ENCODE data around the gene SLC4A7. TPM values are rescaled to one million over a fixed set of nuclear protein-coding genes. Genes with fewer than 3 reads are reported as not detected.
A peak's percentile ranks its signal among the peaks of the same experiment; 100 is the strongest.
"Not testable (repeated sequence)": the region's sequence is repeated elsewhere in the genome, so short reads cannot be mapped to it uniquely, and the experiment has no call there.

Gene SLC4A7
- total RNA-seq, result 10 to 100 TPM; 46.4 to 53.0 TPM

DNA sequence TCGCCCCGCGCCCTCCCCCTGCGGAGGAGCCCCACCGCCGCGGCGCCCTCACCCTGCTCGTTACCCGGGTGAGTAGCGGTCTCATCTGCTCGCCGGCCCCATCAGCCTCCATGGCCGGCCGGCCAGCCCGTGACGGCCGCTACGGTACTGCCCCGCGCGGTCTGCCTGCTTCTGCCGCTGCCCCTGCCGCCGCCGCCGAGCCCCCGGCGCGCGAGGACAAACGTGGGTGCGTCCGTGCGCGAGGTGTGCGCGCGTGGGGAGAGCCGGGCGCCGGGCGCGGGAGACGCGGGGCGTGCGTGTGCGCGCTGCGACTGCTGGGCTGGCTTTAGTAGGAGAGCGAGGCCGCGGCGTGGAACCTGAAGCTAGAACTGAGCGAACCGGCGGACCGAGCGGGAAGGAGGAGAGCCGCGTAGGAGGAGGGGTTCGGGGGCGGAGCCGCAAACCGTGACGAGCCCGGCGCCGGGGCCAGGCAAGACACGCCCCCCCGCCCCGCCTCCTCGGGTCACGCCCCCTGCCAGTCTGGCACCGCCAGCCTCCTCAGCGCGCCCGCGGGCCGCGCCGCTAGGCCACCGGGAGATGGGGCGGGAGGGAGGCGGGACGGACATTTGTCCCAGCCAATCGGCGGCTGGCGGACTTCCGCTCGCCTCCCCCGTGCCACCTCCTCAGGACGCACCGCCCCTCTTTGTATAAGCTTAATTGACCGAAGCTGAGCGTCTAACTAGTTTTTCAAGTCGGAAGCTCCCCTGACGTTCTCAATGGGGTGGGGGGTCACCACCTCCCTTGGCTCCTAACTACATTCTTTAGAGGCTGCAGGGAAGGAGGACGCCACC lies at the start of gene SLC4A7:
Gene SLC4A7 (minus strand): TSS at position 370 of the 830 bp plus-strand sequence. CDS start 258 bp downstream, at position 112.
- Mint-ChIP-seq H3K4me3 (peak within 1 kb of the TSS; percentile 99), H3K4me1 (peaks cover 30% of the 10 kb centered on the region), H3K36me3 (ENCODE audit: low read depth) (peaks cover 20% of the 10 kb centered on the region), H3K27ac (peak within 1 kb of the TSS; percentile 96), H3K27me3 (no peaks in the 10 kb centered on the region), H3K9me3 (ENCODE audit: low read depth) (no peaks in the 10 kb centered on the region)
- ChIA-PET CTCF (interaction anchor here (0.6 to 1.4 kb wide), 4 partner anchors 13 to 467 kb away, joined by 3 to 4 read pairs (median 3); no protein-coding TSS in a partner anchor), POLR2A (interaction anchor here (0.5 to 1.3 kb wide), 7 partner anchors 14 to 864 kb away, joined by 3 to 6 read pairs (median 3); partner anchors contain the start of genes AZI2 and ZCWPW2)
- peak; percentile 99 for DNase-seq
- intact Hi-C loops (cut with DNase I, micrococcal nuclease), result loop anchor here (1.0 to 10.0 kb wide), 13 partner anchors 50 to 1819 kb away; partner anchors contain the start of genes AZI2 (in 2 of the 2), NEK10 (in 2 of the 2), NGLY1 (in 2 of the 2) and ZCWPW2 (in 2 of the 2)
- peak; percentile 95 for ATAC-seq

DNA sequence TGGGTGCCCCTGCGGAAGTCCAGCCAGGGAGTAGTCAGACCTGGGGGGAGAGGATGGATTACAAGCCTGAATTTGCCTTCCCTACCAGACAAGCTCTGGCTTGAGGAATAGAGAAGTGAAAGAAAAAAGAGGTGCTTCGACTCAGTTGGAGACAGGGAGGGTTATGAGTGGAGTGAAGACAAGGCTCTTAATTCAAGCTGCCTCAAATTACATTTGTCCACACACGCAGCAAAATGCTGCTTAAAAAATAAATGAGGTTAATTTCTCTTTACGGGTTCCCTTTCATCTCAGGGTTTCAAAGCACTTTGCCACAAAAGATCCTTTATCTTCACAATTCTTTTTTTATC lies 49.0 kb upstream of the SLC4A7 start:
- intact Hi-C loops (cut with DNase I, micrococcal nuclease), result no loop called here
- Mint-ChIP-seq H3K36me3 (ENCODE audit: low read depth) (no peaks in the 10 kb centered on the region), H3K27ac (no peak overlapping the region), H3K9me3 (ENCODE audit: low read depth) (no peaks in the 10 kb centered on the region), H3K4me1 (peaks cover 11% of the 10 kb centered on the region), H3K4me3 (no peak overlapping the region), H3K27me3 (no peaks in the 10 kb centered on the region)
- DNase-seq (no peak), ATAC-seq (no peak)
- CTCF ChIA-PET, result interaction anchor here (0.6 kb wide), 1 partner anchor 48 kb away, joined by 3 read pairs; no protein-coding TSS in a partner anchor
- POLR2A ChIA-PET, result no interaction called here

DNA sequence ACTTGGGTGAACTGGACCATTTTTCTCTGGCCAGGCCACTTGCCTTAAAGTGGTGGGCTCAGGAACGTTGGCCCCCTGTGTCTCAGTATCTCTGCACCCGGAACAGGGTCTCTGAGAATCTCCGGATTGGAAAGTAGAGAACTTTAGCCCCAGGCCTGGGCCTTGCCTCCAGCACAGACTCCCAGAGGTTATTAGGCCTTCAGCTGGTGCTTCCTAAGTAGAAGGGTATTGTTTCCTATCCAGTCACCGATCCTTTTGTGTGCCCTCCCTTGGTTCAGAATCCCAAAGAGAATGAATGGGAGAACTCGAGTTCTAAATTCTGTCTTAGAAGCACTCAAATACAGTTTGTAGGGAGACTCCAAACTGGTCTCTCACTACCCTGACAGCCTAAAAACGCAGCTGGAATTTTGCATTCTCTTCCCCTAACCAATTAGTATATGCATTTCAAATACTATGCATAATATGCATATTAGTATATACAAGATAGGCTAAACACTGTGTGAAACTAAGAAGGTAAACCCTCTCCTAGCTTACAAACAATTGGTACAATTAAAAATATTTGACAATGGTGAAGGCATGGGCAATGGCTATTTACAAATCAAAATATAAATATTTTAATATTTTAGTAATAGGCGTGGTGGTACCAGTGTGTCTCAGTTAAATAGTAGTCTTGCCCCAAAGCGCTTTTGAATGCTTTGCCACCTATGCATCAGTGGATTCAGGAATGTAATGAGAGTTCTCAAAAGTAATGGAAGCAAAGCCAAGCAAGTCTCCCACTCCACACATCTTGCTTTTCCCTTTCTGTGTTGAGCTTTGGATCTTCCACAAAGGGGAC lies 48.5 kb upstream of the SLC4A7 start:
- ChIA-PET CTCF (interaction anchor here (0.6 kb wide), 1 partner anchor 85 kb away, joined by 3 read pairs; no protein-coding TSS in a partner anchor), POLR2A (no interaction called here)
- no peaks in the 10 kb centered on the region for H3K9me3 Mint-ChIP-seq (ENCODE audit: low read depth)
- H3K4me1 Mint-ChIP-seq, result peaks cover 11% of the 10 kb centered on the region
- no peak for DNase-seq
- no peak for ATAC-seq
- no peaks in the 10 kb centered on the region for H3K27me3 Mint-ChIP-seq
- no peak overlapping the region for H3K4me3 Mint-ChIP-seq
- intact Hi-C loops (cut with DNase I, micrococcal nuclease), result no loop called here
- H3K27ac Mint-ChIP-seq, result no peak overlapping the region
- no peaks in the 10 kb centered on the region for H3K36me3 Mint-ChIP-seq (ENCODE audit: low read depth)

GRCh38 chr3:27531193-27531751 lies 47.1 kb upstream of the SLC4A7 start:
- CTCF ChIA-PET, result interaction anchor here (1.1 kb wide), 1 partner anchor 13 kb away, joined by 3 read pairs; no protein-coding TSS in a partner anchor
- POLR2A ChIA-PET; H3K9me3 Mint-ChIP-seq (ENCODE audit: low read depth); ATAC-seq; H3K27ac Mint-ChIP-seq; DNase-seq; H3K36me3 Mint-ChIP-seq (ENCODE audit: low read depth); intact Hi-C loops (cut with DNase I, micrococcal nuclease); H3K27me3 Mint-ChIP-seq; H3K4me3 Mint-ChIP-seq: not testable (repeated sequence)
- H3K4me1 Mint-ChIP-seq, result peaks cover 11% of the 10 kb centered on the region

- Mint-ChIP-seq H3K9me3 (ENCODE audit: low read depth) (no peaks in the 10 kb centered on the region), H3K4me3 (no peak overlapping the region), H3K27me3 (no peaks in the 10 kb centered on the region), H3K27ac (no peak overlapping the region), H3K4me1 (peaks cover 5% of the 10 kb centered on the region), H3K36me3 (ENCODE audit: low read depth) (no peaks in the 10 kb centered on the region)
- DNase-seq, result no peak
- intact Hi-C loops (cut with DNase I, micrococcal nuclease), result no loop called here
- no peak for ATAC-seq
- ChIA-PET POLR2A (no interaction called here), CTCF (interaction anchor here (1.1 to 1.2 kb wide), 3 partner anchors 12 to 62 kb away, joined by 3 to 4 read pairs (median 4); no protein-coding TSS in a partner anchor)
Observed at GRCh38 chr3:27528791-27529190, 44.6 kb upstream of the SLC4A7 start.

- POLR2A ChIA-PET, result no interaction called here
- no peaks in the 10 kb centered on the region for H3K27me3 Mint-ChIP-seq
- peaks cover 3% of the 10 kb centered on the region for H3K4me1 Mint-ChIP-seq
- intact Hi-C loops (cut with DNase I, micrococcal nuclease), result no loop called here
- no peak for DNase-seq
- H3K4me3 Mint-ChIP-seq, result no peak overlapping the region
- H3K27ac Mint-ChIP-seq, result no peak overlapping the region
- CTCF ChIA-PET, result interaction anchor here (0.9 kb wide), 1 partner anchor 9 kb away, joined by 3 read pairs; no protein-coding TSS in a partner anchor
- H3K9me3 Mint-ChIP-seq (ENCODE audit: low read depth), result no peaks in the 10 kb centered on the region
- H3K36me3 Mint-ChIP-seq (ENCODE audit: low read depth), result no peaks in the 10 kb centered on the region
- no peak for ATAC-seq
Observed at GRCh38 chr3:27526614-27527315, 42.6 kb upstream of the SLC4A7 start.

DNA sequence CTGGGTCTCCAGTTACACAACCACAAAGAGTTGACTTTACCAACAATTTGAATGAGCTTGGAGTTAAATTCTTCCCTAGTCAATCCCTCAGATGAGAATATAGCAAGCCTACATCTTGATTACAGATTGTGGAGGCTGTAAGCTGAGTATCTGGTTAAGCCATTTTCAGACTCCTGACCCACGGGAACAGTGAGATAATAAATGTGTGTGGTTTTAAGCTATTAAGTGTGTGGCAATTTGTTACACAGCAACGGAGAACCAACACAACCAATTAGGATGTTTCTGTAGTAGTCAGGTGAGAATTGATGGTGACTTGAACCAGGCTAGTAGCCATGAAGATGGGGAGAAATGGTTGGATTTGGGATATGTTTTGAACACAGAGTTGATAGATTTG lies 37.7 kb upstream of the SLC4A7 start:
- DNase-seq, result no peak

DNA sequence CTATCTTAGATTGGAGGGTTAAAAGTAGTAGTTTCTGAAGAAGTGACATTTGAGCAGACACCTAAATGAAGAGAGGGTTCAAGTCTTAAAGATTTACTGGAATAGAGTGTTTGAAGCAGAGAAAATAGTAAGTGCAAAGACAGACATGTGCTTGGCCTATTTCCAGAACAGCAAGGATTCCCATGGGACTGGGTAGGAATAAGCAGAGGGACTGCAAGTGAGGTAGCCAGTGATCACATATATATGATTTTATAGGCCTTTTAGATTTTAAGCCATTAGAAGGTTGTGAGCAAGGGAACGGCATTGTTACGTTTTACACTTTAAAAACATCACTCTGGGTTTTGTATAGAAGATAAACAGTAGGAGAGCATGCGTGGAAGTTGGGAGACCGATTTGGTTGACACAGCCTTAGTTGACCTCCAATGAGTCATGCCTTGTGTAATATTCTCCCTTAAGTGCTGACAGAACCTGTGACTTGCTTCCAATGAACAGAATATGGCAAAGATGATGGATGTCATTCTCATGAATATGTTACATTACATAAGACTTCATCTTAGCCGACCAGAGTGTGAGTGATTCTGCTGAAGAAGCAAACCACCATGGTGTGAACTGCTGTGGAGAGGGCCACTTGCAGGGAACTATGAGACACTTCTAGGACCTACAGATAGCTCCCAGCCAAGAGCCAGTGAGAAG lies 37.1 kb upstream of the SLC4A7 start:
- POLR2A ChIA-PET, result no interaction called here
- ATAC-seq, result peak; percentile 78
- CTCF ChIA-PET, result interaction anchor here (1.1 kb wide), 1 partner anchor 21 kb away, joined by 3 read pairs; no protein-coding TSS in a partner anchor

More for the DNA sequence above, 37.7 kb upstream of the SLC4A7 start:
- Mint-ChIP-seq H3K36me3 (ENCODE audit: low read depth) (no peaks in the 10 kb centered on the region), H3K27me3 (no peaks in the 10 kb centered on the region), H3K4me1 (peaks cover 3% of the 10 kb centered on the region), H3K27ac (no peak overlapping the region), H3K9me3 (ENCODE audit: low read depth) (no peaks in the 10 kb centered on the region), H3K4me3 (no peak overlapping the region)
- CTCF ChIA-PET, result interaction anchor here (1.1 kb wide), 1 partner anchor 20 kb away, joined by 3 read pairs; no protein-coding TSS in a partner anchor
- intact Hi-C loops (cut with DNase I, micrococcal nuclease), result no loop called here
- POLR2A ChIA-PET, result no interaction called here
- no peak for ATAC-seq

GRCh38 chr3:27511724-27512422 lies 27.7 kb upstream of the SLC4A7 start:
- no peaks in the 10 kb centered on the region for H3K4me1 Mint-ChIP-seq
- CTCF ChIA-PET, result no interaction called here
- DNase-seq (no peak), ATAC-seq (no peak)
- H3K36me3 Mint-ChIP-seq (ENCODE audit: low read depth), result no peaks in the 10 kb centered on the region
- no peaks in the 10 kb centered on the region for H3K27me3 Mint-ChIP-seq
- intact Hi-C loops (cut with DNase I, micrococcal nuclease), result no loop called here
- H3K9me3 Mint-ChIP-seq (ENCODE audit: low read depth), result no peaks in the 10 kb centered on the region
- no peak overlapping the region for H3K4me3 Mint-ChIP-seq
- H3K27ac Mint-ChIP-seq, result no peak overlapping the region
- POLR2A ChIA-PET, result no interaction called here

More for the DNA sequence above, 37.1 kb upstream of the SLC4A7 start:
- no peak overlapping the region for H3K27ac Mint-ChIP-seq
- no peaks in the 10 kb centered on the region for H3K27me3 Mint-ChIP-seq
- H3K36me3 Mint-ChIP-seq (ENCODE audit: low read depth), result no peaks in the 10 kb centered on the region
- intact Hi-C loops (cut with DNase I, micrococcal nuclease), result no loop called here
- DNase-seq, result peak; percentile 12
- peaks cover 3% of the 10 kb centered on the region for H3K4me1 Mint-ChIP-seq
- no peak overlapping the region for H3K4me3 Mint-ChIP-seq
- H3K9me3 Mint-ChIP-seq (ENCODE audit: low read depth), result no peaks in the 10 kb centered on the region

GRCh38 chr3:27509376-27509775 lies 25.2 kb upstream of the SLC4A7 start:
- intact Hi-C loops (cut with DNase I, micrococcal nuclease), result no loop called here
- no peaks in the 10 kb centered on the region for H3K27me3 Mint-ChIP-seq
- ChIA-PET CTCF (no interaction called here), POLR2A (no interaction called here)
- DNase-seq (no peak), ATAC-seq (no peak)
- H3K4me3 Mint-ChIP-seq, result no peak overlapping the region
- no peaks in the 10 kb centered on the region for H3K4me1 Mint-ChIP-seq
- H3K27ac Mint-ChIP-seq, result no peak overlapping the region
- H3K9me3 Mint-ChIP-seq (ENCODE audit: low read depth), result no peaks in the 10 kb centered on the region
- no peaks in the 10 kb centered on the region for H3K36me3 Mint-ChIP-seq (ENCODE audit: low read depth)

Measured in activated CD4-positive, alpha-beta T cell treated with anti-CD3 and anti-CD28 coated beads for 36 hours (primary cell).